Subcutaneous adipose tissue (tissue), 4 donors: ENCODE results near the gene STARD7. TPM values are rescaled to one million over a fixed set of nuclear protein-coding genes. Genes with fewer than 3 reads are reported as not detected.

Source experiments
- CTCF ChIP-seq: fragments of 450-650 bp; IDR thresholded peaks from one replicate; pipeline ENCODE4 v1.5.1; 2016; ENCODE audit warnings: low read depth, mild to moderate bottlenecking, control low read depth, antibody characterized with exemption, moderate library complexity
- total RNA-seq, 4 donors: library from RNA; depleted of rRNA; stranded (reverse); fragments of >200 nt; gene quantifications; one replicate each; pipeline ENCODE4 v1.1.0, GENCODE V29; 2016

The STARD7 gene
- total RNA-seq, 4 donors from 2014 or later = 96.7 to 184 (median 127) TPM

GRCh38 chr2:96144481-96145035, 64.1 kb downstream of the STARD7 start:
- TF ChIP-seq CTCF = no peak

GRCh38 chr2:96143848-96144480, 64.7 kb downstream of the STARD7 start:
- no peak for TF ChIP-seq CTCF

GRCh38 chr2:96143231-96143847, 65.3 kb downstream of the STARD7 start:
- TF ChIP-seq CTCF = no peak

GRCh38 chr2:96142217-96143113, 66.2 kb downstream of the STARD7 start:
- TF ChIP-seq CTCF = no peak

- TF ChIP-seq CTCF = no peak
Measured at GRCh38 chr2:96140941-96141623, 67.5 kb downstream of the STARD7 start.

GRCh38 chr2:96139181-96139758, 69.4 kb downstream of the STARD7 start:
- no peak for TF ChIP-seq CTCF
